HL-60 (cell line): ENCODE measurements around the gene CDC42BPA.

Source experiments
- DNase-seq, 2 experiments: peaks; one replicate each; pipeline ENCODE4 v3.0.0-alpha.2; 2010 to 2020; ENCODE audit warnings: low read depth in 1 of 2, low spot score in 1 of 2
- H3K27ac ChIP-seq: fragments of 250-450 bp; sonication (Bioruptor Pico); replicated peaks from 2 replicates; pipeline ENCODE4 v1.5.1; 2020; ENCODE audit warnings: mild to moderate bottlenecking, moderate library complexity
- H3K27me3 ChIP-seq: fragments of 250-450 bp; sonication (Bioruptor Pico); 2 replicates; pipeline ENCODE4 v1.5.1; 2021; ENCODE audit warnings: mild to moderate bottlenecking, moderate library complexity; ENCODE audit not compliant: insufficient read depth, poor library complexity, severe bottlenecking
- H3K4me3 ChIP-seq: replicated peaks from 2 replicates; pipeline ENCODE4 v1.5.1; 2011; ENCODE audit warnings: mild to moderate bottlenecking, control low read depth, low read length; ENCODE audit not compliant: insufficient read depth
- GABPA ChIP-seq: IDR thresholded peaks from 2 replicates; pipeline ENCODE4 v1.6.1; 2012; ENCODE audit warnings: low read depth
- POLR2AphosphoS5 ChIP-seq: IDR thresholded peaks from 2 replicates; pipeline ENCODE4 v1.6.1; 2012; ENCODE audit warnings: low read depth
- SPI1 ChIP-seq: IDR thresholded peaks from 2 replicates; pipeline ENCODE4 v1.6.1; 2012; ENCODE audit warnings: low read depth, mild to moderate bottlenecking, borderline replicate concordance
- TF ChIP-seq, protein P1 (sequence below): IDR thresholded peaks from 2 replicates; pipeline ENCODE4 v1.6.1; 2012; ENCODE audit warnings: low read depth; ENCODE audit not compliant: insufficient replicate concordance
- TF ChIP-seq, protein P2 (sequence below): IDR thresholded peaks from one replicate; pipeline ENCODE4 v1.5.1; 2011; ENCODE audit warnings: low read length, control low read depth, inconsistent platforms; ENCODE audit not compliant: insufficient read depth

CDC42BPA gene

DNA sequence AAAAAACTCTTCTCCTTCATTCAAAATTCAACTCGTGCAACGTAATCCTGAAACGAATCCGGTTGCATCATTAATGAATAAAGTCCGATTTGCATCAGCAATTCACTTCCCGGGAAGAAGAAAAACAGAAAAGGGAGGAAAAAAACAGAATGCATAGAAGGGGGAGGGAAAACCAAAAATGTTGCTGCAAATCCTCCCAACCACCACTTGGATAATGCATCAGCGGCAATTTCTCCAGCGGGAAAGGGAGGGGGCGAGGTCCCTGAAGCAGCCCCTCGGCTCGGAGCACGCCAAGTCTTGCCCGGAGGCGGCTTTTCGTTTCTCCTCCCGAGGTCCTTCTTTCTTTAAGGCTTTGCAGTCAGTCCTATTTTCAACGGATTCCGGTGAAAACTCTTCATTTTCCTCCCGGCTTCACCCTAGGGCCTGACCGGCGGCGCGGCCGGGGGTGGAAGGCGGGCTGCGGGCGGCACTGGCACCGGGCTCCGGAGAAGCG, 723 bp downstream of the CDC42BPA start:
- peaks cover 40% of the 10 kb centered on the region for H3K27me3 ChIP-seq
- peak overlapping the region; percentile 46 for H3K4me3 ChIP-seq
- TF ChIP-seq POLR2AphosphoS5 (no peak), SPI1 (no peak), GABPA (no peak)
- TF ChIP-seq, protein P1, sequence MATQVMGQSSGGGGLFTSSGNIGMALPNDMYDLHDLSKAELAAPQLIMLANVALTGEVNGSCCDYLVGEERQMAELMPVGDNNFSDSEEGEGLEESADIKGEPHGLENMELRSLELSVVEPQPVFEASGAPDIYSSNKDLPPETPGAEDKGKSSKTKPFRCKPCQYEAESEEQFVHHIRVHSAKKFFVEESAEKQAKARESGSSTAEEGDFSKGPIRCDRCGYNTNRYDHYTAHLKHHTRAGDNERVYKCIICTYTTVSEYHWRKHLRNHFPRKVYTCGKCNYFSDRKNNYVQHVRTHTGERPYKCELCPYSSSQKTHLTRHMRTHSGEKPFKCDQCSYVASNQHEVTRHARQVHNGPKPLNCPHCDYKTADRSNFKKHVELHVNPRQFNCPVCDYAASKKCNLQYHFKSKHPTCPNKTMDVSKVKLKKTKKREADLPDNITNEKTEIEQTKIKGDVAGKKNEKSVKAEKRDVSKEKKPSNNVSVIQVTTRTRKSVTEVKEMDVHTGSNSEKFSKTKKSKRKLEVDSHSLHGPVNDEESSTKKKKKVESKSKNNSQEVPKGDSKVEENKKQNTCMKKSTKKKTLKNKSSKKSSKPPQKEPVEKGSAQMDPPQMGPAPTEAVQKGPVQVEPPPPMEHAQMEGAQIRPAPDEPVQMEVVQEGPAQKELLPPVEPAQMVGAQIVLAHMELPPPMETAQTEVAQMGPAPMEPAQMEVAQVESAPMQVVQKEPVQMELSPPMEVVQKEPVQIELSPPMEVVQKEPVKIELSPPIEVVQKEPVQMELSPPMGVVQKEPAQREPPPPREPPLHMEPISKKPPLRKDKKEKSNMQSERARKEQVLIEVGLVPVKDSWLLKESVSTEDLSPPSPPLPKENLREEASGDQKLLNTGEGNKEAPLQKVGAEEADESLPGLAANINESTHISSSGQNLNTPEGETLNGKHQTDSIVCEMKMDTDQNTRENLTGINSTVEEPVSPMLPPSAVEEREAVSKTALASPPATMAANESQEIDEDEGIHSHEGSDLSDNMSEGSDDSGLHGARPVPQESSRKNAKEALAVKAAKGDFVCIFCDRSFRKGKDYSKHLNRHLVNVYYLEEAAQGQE = no peak
- TF ChIP-seq, protein P2, sequence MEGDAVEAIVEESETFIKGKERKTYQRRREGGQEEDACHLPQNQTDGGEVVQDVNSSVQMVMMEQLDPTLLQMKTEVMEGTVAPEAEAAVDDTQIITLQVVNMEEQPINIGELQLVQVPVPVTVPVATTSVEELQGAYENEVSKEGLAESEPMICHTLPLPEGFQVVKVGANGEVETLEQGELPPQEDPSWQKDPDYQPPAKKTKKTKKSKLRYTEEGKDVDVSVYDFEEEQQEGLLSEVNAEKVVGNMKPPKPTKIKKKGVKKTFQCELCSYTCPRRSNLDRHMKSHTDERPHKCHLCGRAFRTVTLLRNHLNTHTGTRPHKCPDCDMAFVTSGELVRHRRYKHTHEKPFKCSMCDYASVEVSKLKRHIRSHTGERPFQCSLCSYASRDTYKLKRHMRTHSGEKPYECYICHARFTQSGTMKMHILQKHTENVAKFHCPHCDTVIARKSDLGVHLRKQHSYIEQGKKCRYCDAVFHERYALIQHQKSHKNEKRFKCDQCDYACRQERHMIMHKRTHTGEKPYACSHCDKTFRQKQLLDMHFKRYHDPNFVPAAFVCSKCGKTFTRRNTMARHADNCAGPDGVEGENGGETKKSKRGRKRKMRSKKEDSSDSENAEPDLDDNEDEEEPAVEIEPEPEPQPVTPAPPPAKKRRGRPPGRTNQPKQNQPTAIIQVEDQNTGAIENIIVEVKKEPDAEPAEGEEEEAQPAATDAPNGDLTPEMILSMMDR = no peak
- peak in 1 of 2 experiments; percentile 3 for DNase-seq
- no peak overlapping the region for H3K27ac ChIP-seq

- Histone ChIP-seq H3K27ac (no peak overlapping the region), H3K27me3 (peaks cover 40% of the 10 kb centered on the region), H3K4me3 (no peak overlapping the region)
- DNase-seq = no peak
- no peak for TF ChIP-seq GABPA
- TF ChIP-seq, protein P2 = no peak
- TF ChIP-seq, protein P1 = no peak
These were observed 1.3 kb downstream of the CDC42BPA start for GRCh38 chr1:227317011-227317451.

DNA sequence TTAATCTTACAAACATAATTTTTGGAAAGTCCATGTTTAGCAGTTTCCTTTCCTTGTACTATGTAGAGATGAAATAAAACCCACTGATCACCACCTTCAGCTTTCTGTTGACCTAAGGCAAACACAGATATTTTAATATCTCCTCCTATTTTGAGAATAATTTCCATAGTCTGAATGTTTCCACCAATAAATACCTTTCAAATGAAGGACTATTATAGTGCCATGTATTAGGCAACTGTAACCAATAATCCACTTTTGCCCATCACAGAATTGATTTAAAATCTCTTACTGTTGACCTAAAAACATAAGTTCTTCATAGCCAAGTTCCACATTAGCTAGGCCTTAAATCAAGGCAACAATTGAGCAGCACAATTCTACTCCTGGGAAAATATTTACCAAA, 1.8 kb downstream of the CDC42BPA start:
- TF ChIP-seq, protein P1 = no peak
- TF ChIP-seq POLR2AphosphoS5 (no peak), SPI1 (no peak), GABPA (no peak)
- TF ChIP-seq, protein P2 = no peak
- Histone ChIP-seq H3K27ac (no peak overlapping the region), H3K4me3 (no peak overlapping the region), H3K27me3 (peaks cover 37% of the 10 kb centered on the region)
- DNase-seq = no peak
